Liver (tissue), 3 donors: Measurements from ENCODE around the gene PASK.

Experiments used
- EGR1 ChIP-seq, 2 donors: IDR thresholded peaks; 2 replicates each; pipeline ENCODE4 v1.6.1; 2016 to 2018; ENCODE audit warnings: antibody characterized with exemption in 2 of 2, low read depth in 2 of 2
- FOXA2 ChIP-seq: IDR thresholded peaks from 2 replicates; pipeline ENCODE4 v1.6.1; 2016; ENCODE audit warnings: antibody characterized with exemption
- GABPA ChIP-seq, 2 donors: IDR thresholded peaks in 1 of 2; conservative IDR thresholded peaks in 1 of 2; 2 replicates each; pipeline ENCODE4 v1.6.1; 2016; ENCODE audit warnings: antibody characterized with exemption in 2 of 2, mild to moderate bottlenecking in 1 of 2, moderate library complexity in 1 of 2
- JUND ChIP-seq, 2 donors: IDR thresholded peaks; 2 replicates each; pipeline ENCODE4 v1.6.1; 2016; ENCODE audit warnings: antibody characterized with exemption in 2 of 2
- SP1 ChIP-seq: IDR thresholded peaks from 2 replicates; pipeline ENCODE4 v1.6.1; 2018; ENCODE audit warnings: antibody characterized with exemption, mild to moderate bottlenecking
- TAF1 ChIP-seq: conservative IDR thresholded peaks from 2 replicates; pipeline ENCODE4 v1.6.1; 2016; ENCODE audit warnings: antibody characterized with exemption, mild to moderate bottlenecking
- YY1 ChIP-seq: IDR thresholded peaks from 2 replicates; pipeline ENCODE4 v1.6.1; 2016; ENCODE audit warnings: antibody characterized with exemption, mild to moderate bottlenecking
- TF ChIP-seq, protein P1 (sequence below): IDR thresholded peaks from 2 replicates; pipeline ENCODE4 v1.6.1; 2016; ENCODE audit warnings: antibody characterized with exemption, mild to moderate bottlenecking
- TF ChIP-seq, protein P2 (sequence below): fragments of 150-350 bp; IDR thresholded peaks from 2 replicates; pipeline ENCODE4 v1.5.1; 2017; ENCODE audit warnings: improper control_type of control experiment, low read depth, low read length; ENCODE audit not compliant: missing input control
- TF ChIP-seq, protein P3 (sequence below): IDR thresholded peaks from 2 replicates; pipeline ENCODE4 v1.6.1; 2016; ENCODE audit warnings: antibody characterized with exemption
- TF ChIP-seq, protein P4 (sequence below): IDR thresholded peaks from 2 replicates; pipeline ENCODE4 v1.6.1; 2016; ENCODE audit warnings: antibody characterized with exemption
- donor health status: healthy.
- donor health status: healthy.

DNA sequence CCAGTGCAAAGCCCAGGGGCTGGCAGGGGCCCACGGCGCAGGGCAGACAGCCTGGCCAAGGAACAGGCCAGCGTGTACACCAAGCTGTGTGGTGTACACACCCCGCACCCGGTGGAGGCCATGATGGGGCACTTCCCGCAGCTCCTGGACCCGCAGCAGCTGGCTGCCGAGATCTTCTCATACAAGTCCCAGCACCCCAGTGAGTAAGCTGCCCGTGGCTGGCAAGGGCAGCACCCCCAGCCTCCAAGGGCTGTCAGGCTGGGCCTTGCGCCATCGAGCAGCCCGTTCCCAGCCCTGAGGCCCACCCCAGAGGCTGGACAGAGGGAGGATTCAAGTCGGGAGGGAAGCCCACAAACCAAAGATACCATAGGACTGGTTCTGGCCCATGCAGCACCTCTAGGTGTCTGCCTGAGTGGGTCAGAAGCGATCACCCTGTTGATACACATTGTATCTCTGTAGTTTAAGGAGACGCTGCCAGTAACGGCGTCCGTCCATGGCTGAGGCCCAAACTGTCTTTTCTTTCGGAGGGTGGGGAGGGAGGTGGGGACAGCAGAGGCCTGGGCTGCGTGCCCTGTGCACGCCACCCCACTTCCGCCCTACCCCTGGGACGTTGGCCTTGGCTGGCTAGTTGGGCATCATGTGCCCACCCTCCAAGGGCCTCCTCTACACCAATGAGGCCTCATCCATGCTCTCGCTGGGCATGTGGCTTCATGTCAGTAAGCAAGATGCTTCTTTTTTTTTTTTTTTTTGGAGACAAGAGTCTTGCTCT lies 30.4 kb downstream of the PASK start:
- TF ChIP-seq, protein P1, sequence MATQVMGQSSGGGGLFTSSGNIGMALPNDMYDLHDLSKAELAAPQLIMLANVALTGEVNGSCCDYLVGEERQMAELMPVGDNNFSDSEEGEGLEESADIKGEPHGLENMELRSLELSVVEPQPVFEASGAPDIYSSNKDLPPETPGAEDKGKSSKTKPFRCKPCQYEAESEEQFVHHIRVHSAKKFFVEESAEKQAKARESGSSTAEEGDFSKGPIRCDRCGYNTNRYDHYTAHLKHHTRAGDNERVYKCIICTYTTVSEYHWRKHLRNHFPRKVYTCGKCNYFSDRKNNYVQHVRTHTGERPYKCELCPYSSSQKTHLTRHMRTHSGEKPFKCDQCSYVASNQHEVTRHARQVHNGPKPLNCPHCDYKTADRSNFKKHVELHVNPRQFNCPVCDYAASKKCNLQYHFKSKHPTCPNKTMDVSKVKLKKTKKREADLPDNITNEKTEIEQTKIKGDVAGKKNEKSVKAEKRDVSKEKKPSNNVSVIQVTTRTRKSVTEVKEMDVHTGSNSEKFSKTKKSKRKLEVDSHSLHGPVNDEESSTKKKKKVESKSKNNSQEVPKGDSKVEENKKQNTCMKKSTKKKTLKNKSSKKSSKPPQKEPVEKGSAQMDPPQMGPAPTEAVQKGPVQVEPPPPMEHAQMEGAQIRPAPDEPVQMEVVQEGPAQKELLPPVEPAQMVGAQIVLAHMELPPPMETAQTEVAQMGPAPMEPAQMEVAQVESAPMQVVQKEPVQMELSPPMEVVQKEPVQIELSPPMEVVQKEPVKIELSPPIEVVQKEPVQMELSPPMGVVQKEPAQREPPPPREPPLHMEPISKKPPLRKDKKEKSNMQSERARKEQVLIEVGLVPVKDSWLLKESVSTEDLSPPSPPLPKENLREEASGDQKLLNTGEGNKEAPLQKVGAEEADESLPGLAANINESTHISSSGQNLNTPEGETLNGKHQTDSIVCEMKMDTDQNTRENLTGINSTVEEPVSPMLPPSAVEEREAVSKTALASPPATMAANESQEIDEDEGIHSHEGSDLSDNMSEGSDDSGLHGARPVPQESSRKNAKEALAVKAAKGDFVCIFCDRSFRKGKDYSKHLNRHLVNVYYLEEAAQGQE = no peak
- TF ChIP-seq JUND (IDR thresholded peaks at IDR 0.05) = no peak
- TF ChIP-seq, protein P2, sequence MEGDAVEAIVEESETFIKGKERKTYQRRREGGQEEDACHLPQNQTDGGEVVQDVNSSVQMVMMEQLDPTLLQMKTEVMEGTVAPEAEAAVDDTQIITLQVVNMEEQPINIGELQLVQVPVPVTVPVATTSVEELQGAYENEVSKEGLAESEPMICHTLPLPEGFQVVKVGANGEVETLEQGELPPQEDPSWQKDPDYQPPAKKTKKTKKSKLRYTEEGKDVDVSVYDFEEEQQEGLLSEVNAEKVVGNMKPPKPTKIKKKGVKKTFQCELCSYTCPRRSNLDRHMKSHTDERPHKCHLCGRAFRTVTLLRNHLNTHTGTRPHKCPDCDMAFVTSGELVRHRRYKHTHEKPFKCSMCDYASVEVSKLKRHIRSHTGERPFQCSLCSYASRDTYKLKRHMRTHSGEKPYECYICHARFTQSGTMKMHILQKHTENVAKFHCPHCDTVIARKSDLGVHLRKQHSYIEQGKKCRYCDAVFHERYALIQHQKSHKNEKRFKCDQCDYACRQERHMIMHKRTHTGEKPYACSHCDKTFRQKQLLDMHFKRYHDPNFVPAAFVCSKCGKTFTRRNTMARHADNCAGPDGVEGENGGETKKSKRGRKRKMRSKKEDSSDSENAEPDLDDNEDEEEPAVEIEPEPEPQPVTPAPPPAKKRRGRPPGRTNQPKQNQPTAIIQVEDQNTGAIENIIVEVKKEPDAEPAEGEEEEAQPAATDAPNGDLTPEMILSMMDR = no peak
- TF ChIP-seq, protein P3, sequence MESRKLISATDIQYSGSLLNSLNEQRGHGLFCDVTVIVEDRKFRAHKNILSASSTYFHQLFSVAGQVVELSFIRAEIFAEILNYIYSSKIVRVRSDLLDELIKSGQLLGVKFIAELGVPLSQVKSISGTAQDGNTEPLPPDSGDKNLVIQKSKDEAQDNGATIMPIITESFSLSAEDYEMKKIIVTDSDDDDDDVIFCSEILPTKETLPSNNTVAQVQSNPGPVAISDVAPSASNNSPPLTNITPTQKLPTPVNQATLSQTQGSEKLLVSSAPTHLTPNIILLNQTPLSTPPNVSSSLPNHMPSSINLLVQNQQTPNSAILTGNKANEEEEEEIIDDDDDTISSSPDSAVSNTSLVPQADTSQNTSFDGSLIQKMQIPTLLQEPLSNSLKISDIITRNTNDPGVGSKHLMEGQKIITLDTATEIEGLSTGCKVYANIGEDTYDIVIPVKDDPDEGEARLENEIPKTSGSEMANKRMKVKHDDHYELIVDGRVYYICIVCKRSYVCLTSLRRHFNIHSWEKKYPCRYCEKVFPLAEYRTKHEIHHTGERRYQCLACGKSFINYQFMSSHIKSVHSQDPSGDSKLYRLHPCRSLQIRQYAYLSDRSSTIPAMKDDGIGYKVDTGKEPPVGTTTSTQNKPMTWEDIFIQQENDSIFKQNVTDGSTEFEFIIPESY = no peak
- TF ChIP-seq SP1 = no peak
- TF ChIP-seq YY1 = no peak
- no peak for TF ChIP-seq TAF1
- no peak for TF ChIP-seq GABPA (IDR thresholded peaks at IDR 0.05 in 1 of 2, conservative IDR thresholded peaks at IDR 0.05 in 1 of 2)
- TF ChIP-seq FOXA2 = no peak
- TF ChIP-seq, protein P4, sequence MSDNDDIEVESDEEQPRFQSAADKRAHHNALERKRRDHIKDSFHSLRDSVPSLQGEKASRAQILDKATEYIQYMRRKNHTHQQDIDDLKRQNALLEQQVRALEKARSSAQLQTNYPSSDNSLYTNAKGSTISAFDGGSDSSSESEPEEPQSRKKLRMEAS = no peak
- TF ChIP-seq EGR1 (IDR thresholded peaks at IDR 0.05; ENCODE audit: low read depth in 2 of 2) = no peak
